GM12878 (cell line): ENCODE measurements around the gene LSMEM2. TPM values are rescaled to one million over a fixed set of nuclear protein-coding genes. Genes with fewer than 3 reads are reported as not detected.
"Not testable (repeated sequence)": the region's sequence is repeated elsewhere in the genome, so short reads cannot be mapped to it uniquely, and the experiment has no call there.

Source experiments
- ATAC-seq: fragments of 200-7000 bp; cut with Tn5 transposase; 3 replicates; pipeline ENCODE4 v1.9.1; 2020; ENCODE audit warnings: mild to moderate bottlenecking, moderate library complexity
- BruUV-seq: library from RNA; stranded (reverse); fragments of 400-500 nt; replicated peaks from 2 replicates; lab custom pipeline; 2021; lab: Mats Ljungman, UMichigan
- CTCF ChIA-PET: fragments of 300-600 bp; sonication (Branson Sonifier 250); formaldehyde crosslinking; extraction: SDS; loops from one replicate; lab custom pipeline; 2021; ENCODE audit warnings: inconsistent platforms; lab: Yijun Ruan, JAX
- POLR2A ChIA-PET: fragments of 350-600 bp; formaldehyde crosslinking; extraction: SDS; loops from one replicate; lab custom pipeline; 2021; ENCODE audit warnings: inconsistent platforms; lab: Charles Lee
- RAD21 ChIA-PET: fragments of 300-600 bp; sonication (Branson Sonifier 250); formaldehyde crosslinking; loops from one replicate; lab custom pipeline; 2023; ENCODE audit warnings: antibody characterized with exemption; ENCODE audit not compliant: unreplicated experiment; lab: Charles Lee
- SMC1A ChIA-PET: fragments of 300-600 bp; sonication (Branson Sonifier 250); formaldehyde crosslinking; loops from one replicate; lab custom pipeline; 2023; ENCODE audit not compliant: unreplicated experiment, uncharacterized antibody; lab: Charles Lee
- DNase-seq: peaks from one replicate; pipeline ENCODE4 v3.0.0-alpha.2; 2011; ENCODE audit warnings: low read depth, low spot score
- FAIRE-seq: peaks from 3 replicates; lab custom pipeline; 2011; peaks lifted over from hg19 to GRCh38; lab: Jason Lieb, UNC
- H2AFZ ChIP-seq: 2 replicates; pipeline ENCODE4 v1.6.0; 2011; ENCODE audit warnings: low read depth, low read length, control low read depth; ENCODE audit not compliant: control insufficient read depth
- H3K27ac ChIP-seq: 2 replicates; pipeline ENCODE4 v1.5.1; 2011; ENCODE audit warnings: control low read depth; ENCODE audit not compliant: control insufficient read depth, insufficient read depth
- H3K27me3 ChIP-seq, 2 experiments: replicated peaks in 1 of 2; 2 replicates each; pipeline versions ENCODE4 v1.6.0 to v1.6.1; 2011; ENCODE audit warnings: low read length in 1 of 2; ENCODE audit not compliant: control insufficient read depth in 2 of 2, insufficient read depth in 2 of 2
- H3K36me3 ChIP-seq, 2 experiments: 2 replicates each; pipeline ENCODE4 v1.5.1; 2011; ENCODE audit warnings: low read length in 1 of 2; ENCODE audit not compliant: control insufficient read depth in 2 of 2, insufficient read depth in 2 of 2
- H3K4me1 ChIP-seq: 2 replicates; pipeline ENCODE4 v1.6.1; 2011; ENCODE audit warnings: mild to moderate bottlenecking, low read length, moderate library complexity, mixed read lengths; ENCODE audit not compliant: control insufficient read depth, insufficient read depth
- H3K4me2 ChIP-seq: 2 replicates; pipeline ENCODE4 v1.6.0; 2011; ENCODE audit warnings: control low read depth; ENCODE audit not compliant: control insufficient read depth, insufficient read depth
- H3K4me3 ChIP-seq: fragments of 200-600 bp; sonication (generic); 2 replicates; pipeline ENCODE4 v1.5.1; 2016
- H3K79me2 ChIP-seq: 2 replicates; pipeline ENCODE4 v1.6.0; 2011; ENCODE audit warnings: low read length; ENCODE audit not compliant: control insufficient read depth, insufficient read depth
- H3K9ac ChIP-seq: 2 replicates; pipeline ENCODE4 v1.8.0; 2011; ENCODE audit warnings: low read length, control low read depth, mixed read lengths; ENCODE audit not compliant: control insufficient read depth, insufficient read depth
- H3K9me3 ChIP-seq: replicated peaks from 3 replicates; pipeline ENCODE4 v1.5.1; 2011; ENCODE audit warnings: mild to moderate bottlenecking, low read length; ENCODE audit not compliant: control insufficient read depth, insufficient read depth
- H4K20me1 ChIP-seq: 2 replicates; pipeline ENCODE4 v1.6.0; 2011; ENCODE audit not compliant: control insufficient read depth, insufficient read depth
- CUX1 ChIP-seq: IDR thresholded peaks from 2 replicates; pipeline ENCODE4 v1.6.1; 2012; ENCODE audit warnings: improper control_type of control experiment, low read depth, low read length; ENCODE audit not compliant: insufficient replicate concordance
- MTA2 ChIP-seq: fragments of 450-650 bp; IDR thresholded peaks from 2 replicates; pipeline ENCODE4 v1.6.1; 2016; ENCODE audit warnings: low read depth, mild to moderate bottlenecking, moderate library complexity
- NFIC ChIP-seq: IDR thresholded peaks from 2 replicates; pipeline ENCODE4 v1.6.1; 2012; ENCODE audit warnings: low read depth, mild to moderate bottlenecking, inconsistent platforms, low read length, moderate library complexity
- POLR2A ChIP-seq: IDR thresholded peaks from 2 replicates; pipeline ENCODE4 v1.6.1; 2011; ENCODE audit warnings: low read depth, mild to moderate bottlenecking, low read length
- SKIL ChIP-seq: fragments of 450-650 bp; IDR thresholded peaks from 2 replicates; pipeline ENCODE4 v1.6.1; 2017; ENCODE audit warnings: mild to moderate bottlenecking, low read depth, inconsistent platforms; ENCODE audit not compliant: poor library complexity, severe bottlenecking
- SMAD1 ChIP-seq: fragments of 450-650 bp; IDR thresholded peaks from 2 replicates; pipeline ENCODE4 v1.6.1; 2018; ENCODE audit warnings: mild to moderate bottlenecking, low read depth; ENCODE audit not compliant: partially characterized antibody
- SUZ12 ChIP-seq: fragments of 200-600 bp; sonication (generic); IDR thresholded peaks from one replicate; pipeline ENCODE4 v1.6.1; 2018; ENCODE audit warnings: antibody characterized with exemption, mild to moderate bottlenecking; ENCODE audit not compliant: unreplicated experiment
- WRNIP1 ChIP-seq: IDR thresholded peaks from 2 replicates; pipeline ENCODE4 v1.6.1; 2011; ENCODE audit warnings: low read depth, low read length, improper control_type of control experiment, borderline replicate concordance
- WGBS: methylation state at CpG from one replicate; pipeline ENCODE4 v1.1.6; 2016; ENCODE audit warnings: low lambda C conversion rate; ENCODE audit not compliant: insufficient replicate concordance, insufficient coverage; ENCODE audit errors: missing lambda C conversion rate; 5-methylcytosine and 5-hydroxymethylcytosine counted together
- in situ Hi-C: fragments of 300-500 bp; cut with MboI; formaldehyde crosslinking; loops from 9 replicates; pipeline ENCODE4 v1.14.3; 2018; ENCODE audit warnings: mixed read lengths
- intact Hi-C: fragments of 100-400 bp; cut with micrococcal nuclease; formaldehyde crosslinking; loops from one replicate; pipeline ENCODE4 v1.14.2; 2022; ENCODE audit not compliant: unreplicated experiment
- polyA plus RNA-seq, 11 experiments: library from polyadenylated mRNA; depleted of rRNA in 4 of 11; unstranded in 6 of 11; stranded (reverse) in 5 of 11; fragments of >200 nt; fragmentation: Nextera tagmentation in 4 of 11; fragmentation: Illumina TruSeq in 1 of 11; extraction: Ambion mirVana in 4 of 11; extraction: Trizol in 1 of 11; gene quantifications; 1 replicate in 1 of 11; 2 replicates in 10 of 11; pipeline versions ENCODE4 v1.2.1 to v1.2.3, GENCODE V29; 2011 to 2016; ENCODE audit warnings: inconsistent platforms in 2 of 11, missing spikeins in 2 of 11, low read depth in 1 of 11
- total RNA-seq, 4 experiments: library from RNA; depleted of rRNA in 3 of 4; stranded (reverse); fragments of >200 nt in 3 of 4; fragmentation: Illumina TruSeq in 1 of 4; extraction: Trizol in 1 of 4; gene quantifications; 2 replicates each; pipeline versions ENCODE4 v1.2.1 to v1.2.3, GENCODE V29; 2013 to 2021

Gene LSMEM2
- total and polyA plus RNA-seq, 10 of the 15 experiments (the other 5 are each of a cell fraction or from before 2014, with no cell fraction given): 0.17 TPM; not detected in 9

GRCh38 chr3:50271314-50271936 lies 7.5 kb upstream of the LSMEM2 start (continued):
- no peak for TF ChIP-seq SKIL
- TF ChIP-seq NFIC: no peak
- no peak for TF ChIP-seq MTA2
- TF ChIP-seq CUX1: no peak
- no peak for TF ChIP-seq POLR2A
- TF ChIP-seq SUZ12: no peak
- TF ChIP-seq WRNIP1: no peak
- no peak for TF ChIP-seq SMAD1

- BruUV-seq, H3K4me1 ChIP-seq, FAIRE-seq, ATAC-seq, H3K27me3 ChIP-seq, H2AFZ ChIP-seq, H3K27ac ChIP-seq, H3K9ac ChIP-seq, H4K20me1 ChIP-seq, H3K36me3 ChIP-seq, H3K79me2 ChIP-seq, DNase-seq, H3K9me3 ChIP-seq, H3K4me3 ChIP-seq: not testable (repeated sequence)
- peak overlapping the region; percentile 71; the same call in 1 of the 2 replicates for H3K4me2 ChIP-seq
- in situ Hi-C loops (loop anchor here (5.0 kb wide), 2 partner anchors 75 to 150 kb away; no protein-coding TSS in a partner anchor), intact Hi-C loops (loop anchor here (2.0 kb wide), 1 partner anchor 26 kb away; no protein-coding TSS in a partner anchor)
- ChIA-PET SMC1A (interaction anchor here (0.8 to 1.7 kb wide), 6 partner anchors 9 to 78 kb away, joined by 3 to 6 read pairs (median 4); no protein-coding TSS in a partner anchor), RAD21 (interaction anchor here (0.7 to 3.5 kb wide), 7 partner anchors 13 to 69 kb away, joined by 3 to 23 read pairs (median 3); partner anchors contain the start of gene GNAI2), CTCF (interaction anchor here (0.6 to 3.1 kb wide), 12 partner anchors 12 to 202 kb away, joined by 3 to 24 read pairs (median 5); partner anchors contain the start of gene GNAT1), POLR2A (interaction anchor here (0.6 to 1.6 kb wide), 3 partner anchors 13 to 45 kb away, joined by 3 to 5 read pairs (median 5); no protein-coding TSS in a partner anchor)
- WGBS: 78% methylated on average over 9 of the region's 10 CpGs
Measured at GRCh38 chr3:50272538-50272910, 6.4 kb upstream of the LSMEM2 start.
